GM20431 (cell line): ENCODE results near the gene EIF5A.
"Not testable (repeated sequence)": the region's sequence is repeated elsewhere in the genome, so short reads cannot be mapped to it uniquely, and the experiment has no call there.

Source experiments
- in situ Hi-C: fragments of 300-500 bp; cut with MseI, MboI; formaldehyde crosslinking; loops from one replicate; pipeline ENCODE4 v1.15.0; 2020; ENCODE audit warnings: low sequenced_read_pairs; ENCODE audit not compliant: unreplicated experiment

EIF5A gene

GRCh38 chr17:7328009-7328408 lies 20.6 kb downstream of the EIF5A start:
- in situ Hi-C loops: no loop called here

GRCh38 chr17:7328840-7329373 lies 21.5 kb downstream of the EIF5A start, which contains the start of gene NEURL4:
TSS of gene NEURL4 (minus strand) at chr17:7329335. CDS start at chr17:7329312, 23 bp downstream.
- in situ Hi-C loops: no loop called here

- in situ Hi-C loops: no loop called here
Observed at GRCh38 chr17:7329374-7329996, 22.1 kb downstream of the EIF5A start.

- in situ Hi-C loops: no loop called here
Observed at GRCh38 chr17:7329997-7330637, 22.7 kb downstream of the EIF5A start.

- in situ Hi-C loops: no loop called here
Observed at GRCh38 chr17:7330638-7331015, 23.2 kb downstream of the EIF5A start.

- in situ Hi-C loops: no loop called here
Observed at GRCh38 chr17:7332111-7332510, 24.7 kb downstream of the EIF5A start.

- in situ Hi-C loops: not testable (repeated sequence)
Observed at GRCh38 chr17:7332600-7333069, 25.2 kb downstream of the EIF5A start.

- in situ Hi-C loops: no loop called here
Observed at GRCh38 chr17:7334938-7335538, 27.6 kb downstream of the EIF5A start.

GRCh38 chr17:7335765-7336164 lies 28.3 kb downstream of the EIF5A start:
- in situ Hi-C loops: not testable (repeated sequence)

GRCh38 chr17:7336240-7337175 lies 29.1 kb downstream of the EIF5A start, which contains the start of gene ACAP1:
TSS of gene ACAP1 (plus strand) at chr17:7336529. CDS start at chr17:7336735, 206 bp downstream.
- in situ Hi-C loops: no loop called here

- in situ Hi-C loops: not testable (repeated sequence)
Observed at GRCh38 chr17:7337600-7337999, 30.2 kb downstream of the EIF5A start.

GRCh38 chr17:7340179-7340578 lies 32.8 kb downstream of the EIF5A start:
- in situ Hi-C loops: no loop called here

GRCh38 chr17:7341842-7342241 lies 34.4 kb downstream of the EIF5A start:
- in situ Hi-C loops: no loop called here

- in situ Hi-C loops: no loop called here
Observed at GRCh38 chr17:7343250-7343649, 35.8 kb downstream of the EIF5A start.

- in situ Hi-C loops: no loop called here
Observed at GRCh38 chr17:7346761-7347614, 39.6 kb downstream of the EIF5A start.

GRCh38 chr17:7347630-7348477 lies 40.4 kb downstream of the EIF5A start:
- in situ Hi-C loops: no loop called here

GRCh38 chr17:7348478-7349242 lies 41.2 kb downstream of the EIF5A start:
- in situ Hi-C loops: no loop called here
